SW480 (cell line): ENCODE results near the gene PTPN23.
"Not testable (repeated sequence)": the region's sequence is repeated elsewhere in the genome, so short reads cannot be mapped to it uniquely, and the experiment has no call there.

Experiments
- DNase-seq: peaks from one replicate; pipeline ENCODE4 v3.0.0-alpha.2; 2016; ENCODE audit warnings: low spot score

Gene PTPN23

GRCh38 chr3:47441796-47442551 is 61.2 kb downstream of the PTPN23 start:
- no peak for DNase-seq

GRCh38 chr3:47443611-47443995 is 62.8 kb downstream of the PTPN23 start:
- peak; percentile 61 for DNase-seq

- no peak for DNase-seq
Measured at GRCh38 chr3:47444103-47444502, 63.3 kb downstream of the PTPN23 start.

- DNase-seq: no peak
Measured at GRCh38 chr3:47452453-47453215, 71.8 kb downstream of the PTPN23 start.

GRCh38 chr3:47455806-47456452 is 75.1 kb downstream of the PTPN23 start:
- no peak for DNase-seq

- DNase-seq: no peak
Measured at GRCh38 chr3:47456984-47457383, 76.2 kb downstream of the PTPN23 start.

GRCh38 chr3:47459534-47460085 is 78.8 kb downstream of the PTPN23 start:
- DNase-seq: not testable (repeated sequence)
